C4-2B (cell line): ENCODE data around the gene SLC39A11.

ENCODE experiments used
- CTCF ChIP-seq: fragments of 450-650 bp; conservative IDR thresholded peaks from 2 replicates; pipeline ENCODE4 v1.5.1; 2017; ENCODE audit warnings: mild to moderate bottlenecking
- ZFX ChIP-seq: fragments of 450-650 bp; IDR thresholded peaks from 2 replicates; pipeline ENCODE4 v1.6.1; 2017

GRCh38 chr17:72862276-72862999 lies 230.1 kb downstream of the SLC39A11 start:
- TF ChIP-seq CTCF (no peak), ZFX (no peak)
